Upper lobe of right lung (tissue), 1 donor: ENCODE measurements around the gene ALKBH4. TPM values are rescaled to one million over a fixed set of nuclear protein-coding genes. Genes with fewer than 3 reads are reported as not detected.

Experiments used
- ATAC-seq: fragments of 200-7000 bp; cut with Tn5 transposase; one replicate; pipeline ENCODE4 v1.9.1; 2020; ENCODE audit warnings: mild to moderate bottlenecking, moderate library complexity
- DNase-seq: peaks from one replicate; pipeline ENCODE4 v3.0.0-alpha.2; 2020
- H3K27ac ChIP-seq: fragments of 200-600 bp; one replicate; pipeline ENCODE4 v1.8.0; 2022
- H3K27me3 ChIP-seq: fragments of 200-600 bp; one replicate; pipeline ENCODE4 v1.8.0; 2022; ENCODE audit warnings: mild to moderate bottlenecking
- H3K36me3 ChIP-seq: fragments of 200-600 bp; one replicate; pipeline ENCODE4 v1.8.0; 2022
- H3K4me1 ChIP-seq: fragments of 200-600 bp; one replicate; pipeline ENCODE4 v1.8.0; 2022
- H3K4me3 ChIP-seq: fragments of 200-600 bp; one replicate; pipeline ENCODE4 v1.8.0; 2022; ENCODE audit warnings: mild to moderate bottlenecking
- H3K9me3 ChIP-seq: fragments of 200-600 bp; one replicate; pipeline ENCODE4 v1.8.0; 2022
- CTCF ChIP-seq: fragments of 200-600 bp; IDR thresholded peaks from one replicate; pipeline ENCODE4 v1.8.0; 2022; ENCODE audit warnings: antibody characterized with exemption
- intact Hi-C: fragments of 100-400 bp; cut with DNase I; formaldehyde crosslinking; loops from one replicate; pipeline ENCODE4 v1.11.0; 2022
- total RNA-seq: library from RNA; stranded (reverse); fragmentation: NEBNext Ultra II Directional; extraction: Animal tissue kit (Norgen Biotek cat#: 25700); gene quantifications from one replicate; pipeline ENCODE4 v1.2.1, GENCODE V29; 2021
- donor health status: DM: no; HTN: yes; CAD: no; lungs with severe emphysema.

The ALKBH4 gene
- total RNA-seq, 1 donor from 2014 or later, result 7.4 TPM

GRCh38 chr7:102436118-102436517 lies 28.5 kb downstream of the ALKBH4 start:
- Histone ChIP-seq H3K27me3 (no peaks in the 10 kb centered on the region), H3K4me1 (peaks cover 13% of the 10 kb centered on the region), H3K27ac (no peak overlapping the region), H3K36me3 (peaks cover 5% of the 10 kb centered on the region), H3K9me3 (no peaks in the 10 kb centered on the region), H3K4me3 (no peak overlapping the region)
- intact Hi-C loops, result no loop called here
- TF ChIP-seq CTCF, result no peak
- no peak for DNase-seq
- ATAC-seq, result no peak

GRCh38 chr7:102434039-102434486 lies 30.6 kb downstream of the ALKBH4 start:
- H3K36me3 ChIP-seq, result peaks cover 2% of the 10 kb centered on the region
- peak; percentile 2 for ATAC-seq
- H3K4me1 ChIP-seq, result peaks cover 14% of the 10 kb centered on the region
- DNase-seq, result no peak
- no peaks in the 10 kb centered on the region for H3K9me3 ChIP-seq
- intact Hi-C loops, result no loop called here
- H3K27ac ChIP-seq, result peak overlapping the region; percentile 76
- peak overlapping the region; percentile 81 for H3K4me3 ChIP-seq
- H3K27me3 ChIP-seq, result no peaks in the 10 kb centered on the region
- TF ChIP-seq CTCF, result no peak

GRCh38 chr7:102433219-102434038 lies 31.2 kb downstream of the ALKBH4 start, which contains the start of gene ORAI2:
Gene ORAI2 (plus strand): TSS chr7:102433575. CDS start chr7:102438957, 5,382 bp downstream.
- Histone ChIP-seq H3K27ac (peak within 1 kb of the TSS; percentile 79), H3K36me3 (no peaks in the 10 kb centered on the region)
- intact Hi-C loops, result no loop called here

GRCh38 chr7:102432442-102433218 lies 32.0 kb downstream of the ALKBH4 start:
- Histone ChIP-seq H3K9me3 (no peaks in the 10 kb centered on the region), H3K27me3 (no peaks in the 10 kb centered on the region), H3K4me3 (peak overlapping the region; percentile 81), H3K36me3 (no peaks in the 10 kb centered on the region), H3K27ac (peak overlapping the region; percentile 79), H3K4me1 (peaks cover 14% of the 10 kb centered on the region)
- intact Hi-C loops, result no loop called here
- ATAC-seq, result peak; percentile 5
- no peak for DNase-seq
- TF ChIP-seq CTCF, result no peak

More at GRCh38 chr7:102433219-102434038, 31.2 kb downstream of the ALKBH4 start, which contains the start of gene ORAI2:
- peak within 1 kb of the TSS; percentile 81 for H3K4me3 ChIP-seq
- no peaks in the 10 kb centered on the region for H3K27me3 ChIP-seq
- DNase-seq (peak; percentile 91), ATAC-seq (peak; percentile 87)
- H3K9me3 ChIP-seq, result no peaks in the 10 kb centered on the region
- peaks cover 14% of the 10 kb centered on the region for H3K4me1 ChIP-seq
- TF ChIP-seq CTCF, result no peak

- intact Hi-C loops, result no loop called here
- no peaks in the 10 kb centered on the region for H3K27me3 ChIP-seq
- H3K4me1 ChIP-seq, result peaks cover 14% of the 10 kb centered on the region
- H3K36me3 ChIP-seq, result no peaks in the 10 kb centered on the region
- DNase-seq (no peak), ATAC-seq (no peak)
- TF ChIP-seq CTCF, result no peak
- H3K4me3 ChIP-seq, result no peak overlapping the region
- H3K27ac ChIP-seq, result peak overlapping the region; percentile 66
- H3K9me3 ChIP-seq, result no peaks in the 10 kb centered on the region
Measured at GRCh38 chr7:102431617-102432298, 32.9 kb downstream of the ALKBH4 start.
